Measurements from ENCODE around the gene XPR1.

DNA sequence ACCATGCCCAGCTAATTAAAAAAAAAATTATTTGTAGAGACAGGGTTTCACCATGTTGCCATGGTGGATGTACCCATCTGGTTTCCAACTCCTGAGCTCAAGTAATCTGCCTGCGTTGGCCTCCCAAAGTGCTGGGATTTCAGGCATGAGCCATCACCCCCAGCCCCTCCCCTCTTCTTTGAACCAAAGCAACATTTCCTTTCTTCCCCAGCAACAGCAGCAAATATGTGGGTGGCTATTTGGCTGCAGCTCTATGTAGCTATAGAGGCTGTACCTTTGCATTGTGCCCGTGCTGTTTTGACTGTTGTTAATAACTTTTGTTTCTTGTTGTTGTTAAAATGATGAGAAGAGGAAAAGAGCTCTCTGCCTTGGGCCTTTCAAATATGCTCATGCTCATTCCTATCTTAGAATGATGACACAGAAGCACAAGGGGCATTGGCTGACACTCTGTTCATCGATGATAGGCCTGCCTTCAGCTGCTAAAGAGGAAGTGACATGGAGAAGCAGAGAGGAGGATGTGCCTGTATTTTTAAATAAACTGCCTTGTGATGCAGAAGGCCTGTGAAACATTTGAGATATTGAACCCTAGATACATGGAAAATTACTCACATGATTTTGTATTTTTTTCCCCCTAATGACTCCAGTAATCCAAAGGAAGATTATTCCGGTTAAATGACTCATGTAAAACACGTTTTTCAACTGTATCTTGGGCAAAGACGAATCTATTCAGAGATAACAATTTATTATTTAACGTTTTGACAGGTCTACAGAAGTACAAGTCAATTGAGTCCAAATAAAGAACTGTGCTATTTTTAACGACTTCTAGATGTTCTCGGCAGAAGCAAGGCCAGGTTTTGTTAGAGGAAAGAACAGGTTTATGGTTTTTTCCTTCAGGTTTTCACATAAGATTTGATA lies 20.5 kb upstream of the XPR1 start:
- TF ChIP-seq, protein P1, sequence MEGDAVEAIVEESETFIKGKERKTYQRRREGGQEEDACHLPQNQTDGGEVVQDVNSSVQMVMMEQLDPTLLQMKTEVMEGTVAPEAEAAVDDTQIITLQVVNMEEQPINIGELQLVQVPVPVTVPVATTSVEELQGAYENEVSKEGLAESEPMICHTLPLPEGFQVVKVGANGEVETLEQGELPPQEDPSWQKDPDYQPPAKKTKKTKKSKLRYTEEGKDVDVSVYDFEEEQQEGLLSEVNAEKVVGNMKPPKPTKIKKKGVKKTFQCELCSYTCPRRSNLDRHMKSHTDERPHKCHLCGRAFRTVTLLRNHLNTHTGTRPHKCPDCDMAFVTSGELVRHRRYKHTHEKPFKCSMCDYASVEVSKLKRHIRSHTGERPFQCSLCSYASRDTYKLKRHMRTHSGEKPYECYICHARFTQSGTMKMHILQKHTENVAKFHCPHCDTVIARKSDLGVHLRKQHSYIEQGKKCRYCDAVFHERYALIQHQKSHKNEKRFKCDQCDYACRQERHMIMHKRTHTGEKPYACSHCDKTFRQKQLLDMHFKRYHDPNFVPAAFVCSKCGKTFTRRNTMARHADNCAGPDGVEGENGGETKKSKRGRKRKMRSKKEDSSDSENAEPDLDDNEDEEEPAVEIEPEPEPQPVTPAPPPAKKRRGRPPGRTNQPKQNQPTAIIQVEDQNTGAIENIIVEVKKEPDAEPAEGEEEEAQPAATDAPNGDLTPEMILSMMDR (IDR thresholded peaks at IDR 0.05), result no peak
- TF ChIP-seq POLR2A (IDR thresholded peaks at IDR 0.05), result no peak
